H1 (cell line): ENCODE data around the gene RASSF10. TPM values are rescaled to one million over a fixed set of nuclear protein-coding genes. Genes with fewer than 3 reads are reported as not detected.

Source experiments
- CTCF ChIA-PET: fragments of 300-600 bp; sonication (Branson Sonifier 250); formaldehyde crosslinking; loops from one replicate; lab custom pipeline; 2021; ENCODE audit not compliant: partially characterized antibody; lab: Charles Lee
- POLR2A ChIA-PET: fragments of 300-600 bp; sonication (Branson Sonifier 250); formaldehyde crosslinking; loops from one replicate; lab custom pipeline; 2021; ENCODE audit warnings: inconsistent platforms; ENCODE audit not compliant: partially characterized antibody; lab: Charles Lee
- DNase-seq, 2 experiments: peaks; one replicate each; pipeline versions ENCODE4 v3.0.0 to v3.0.0-alpha.2; 2010 to 2022; ENCODE audit warnings: low spot score in 2 of 2, low read depth in 1 of 2, mixed read lengths in 1 of 2
- FAIRE-seq: peaks from 2 replicates; lab custom pipeline; 2011; peaks lifted over from hg19 to GRCh38; lab: Jason Lieb, UNC
- H2AFZ ChIP-seq: 2 replicates; pipeline ENCODE4 v1.8.1; 2012; ENCODE audit warnings: low read length, inconsistent platforms
- H2AK5ac ChIP-seq: 2 replicates; pipeline ENCODE4 v1.6.1; 2013; ENCODE audit warnings: low read depth, low read length
- H2BK120ac ChIP-seq: replicated peaks from 2 replicates; pipeline ENCODE3; 2013; ENCODE audit warnings: low read depth, low read length, inconsistent platforms
- H2BK12ac ChIP-seq: 2 replicates; pipeline ENCODE4 v1.6.1; 2013; ENCODE audit warnings: low read depth, low read length
- H2BK15ac ChIP-seq: 2 replicates; pipeline ENCODE4 v1.6.1; 2013; ENCODE audit warnings: low read length
- H2BK20ac ChIP-seq: 2 replicates; pipeline ENCODE4 v1.6.1; 2013; ENCODE audit warnings: low read length
- H2BK5ac ChIP-seq: 2 replicates; pipeline ENCODE4 v1.6.1; 2013; ENCODE audit warnings: low read depth, low read length
- H3K14ac ChIP-seq: 2 replicates; pipeline ENCODE4 v1.6.1; 2013; ENCODE audit warnings: inconsistent platforms; ENCODE audit not compliant: insufficient read length
- H3K18ac ChIP-seq: 2 replicates; pipeline ENCODE4 v1.6.1; 2013; ENCODE audit warnings: low read length; ENCODE audit errors: extremely low read depth
- H3K23ac ChIP-seq: 2 replicates; pipeline ENCODE4 v1.6.1; 2013; ENCODE audit warnings: inconsistent platforms; ENCODE audit not compliant: insufficient read length
- H3K23me2 ChIP-seq: 2 replicates; pipeline ENCODE4 v1.6.1; 2013; ENCODE audit warnings: low read depth, low read length
- H3K27ac ChIP-seq: 2 replicates; pipeline ENCODE4 v1.6.1; 2011; ENCODE audit warnings: low read depth, low read length, inconsistent platforms
- H3K27me3 ChIP-seq, 4 experiments: replicated peaks in 1 of 4; 1 replicate in 1 of 4; 2 replicates in 3 of 4; pipeline versions ENCODE4 v1.6.1 to v1.8.1; 2011 to 2013; ENCODE audit warnings: low read length in 3 of 4, mild to moderate bottlenecking in 3 of 4, inconsistent platforms in 2 of 4, mixed read lengths in 2 of 4, moderate library complexity in 1 of 4; ENCODE audit not compliant: control insufficient read depth in 3 of 4, insufficient read depth in 3 of 4; ENCODE audit errors: extremely low read depth in 1 of 4
- H3K36me3 ChIP-seq, 4 experiments: 2 replicates each; pipeline versions ENCODE4 v1.6.1 to v1.8.1; 2011 to 2013; ENCODE audit warnings: mild to moderate bottlenecking in 4 of 4, low read length in 3 of 4, moderate library complexity in 2 of 4, control low read depth in 1 of 4, inconsistent platforms in 1 of 4; ENCODE audit not compliant: insufficient read depth in 4 of 4, control insufficient read depth in 2 of 4
- H3K4ac ChIP-seq: replicated peaks from 2 replicates; pipeline ENCODE3; 2013; ENCODE audit warnings: low read length, low read depth, mixed read lengths, inconsistent platforms; ENCODE audit not compliant: insufficient read length
- H3K4me1 ChIP-seq, 4 experiments: replicated peaks in 1 of 4; 1 replicate in 1 of 4; 2 replicates in 3 of 4; pipeline versions ENCODE4 v1.6.1 to v1.8.1; 2011 to 2013; ENCODE audit warnings: low read length in 3 of 4, inconsistent platforms in 2 of 4, mixed read lengths in 1 of 4; ENCODE audit not compliant: insufficient read depth in 4 of 4, control insufficient read depth in 3 of 4
- H3K4me2 ChIP-seq, 2 experiments: 2 replicates each; pipeline versions ENCODE4 v1.6.1 to v1.8.1; 2011 to 2013; ENCODE audit warnings: low read depth in 2 of 2, low read length in 2 of 2, control low read depth in 1 of 2, inconsistent platforms in 1 of 2, mild to moderate bottlenecking in 1 of 2; ENCODE audit not compliant: insufficient read depth in 1 of 2
- H3K4me3 ChIP-seq, 4 experiments: fragments of 200-600, 300-600 bp in 1 of 4; sonication (generic), shearing (Covaris generic), sonication (Bioruptor Twin) in 1 of 4; 2 replicates each; pipeline versions ENCODE4 v1.5.1 to v1.8.1; 2011 to 2016; ENCODE audit warnings: low read length in 4 of 4, low read depth in 3 of 4, control low read depth in 2 of 4, inconsistent platforms in 2 of 4, mild to moderate bottlenecking in 2 of 4, mixed read lengths in 1 of 4, moderate library complexity in 1 of 4; ENCODE audit not compliant: insufficient read depth in 2 of 4; ENCODE audit errors: extremely low read depth in 1 of 4
- H3K56ac ChIP-seq: replicated peaks from 2 replicates; pipeline ENCODE3; 2013; ENCODE audit warnings: low read depth, mild to moderate bottlenecking, mixed read lengths, low read length, inconsistent platforms; ENCODE audit not compliant: insufficient read length
- H3K79me1 ChIP-seq: 2 replicates; pipeline ENCODE4 v1.6.1; 2013; ENCODE audit warnings: low read depth, low read length, control low read depth
- H3K79me2 ChIP-seq, 2 experiments: 2 replicates each; pipeline versions ENCODE4 v1.6.1 to v1.8.1; 2012 to 2013; ENCODE audit warnings: low read length in 2 of 2, mild to moderate bottlenecking in 2 of 2, inconsistent platforms in 1 of 2; ENCODE audit not compliant: insufficient read depth in 2 of 2, control insufficient read depth in 1 of 2
- H3K9ac ChIP-seq, 4 experiments: replicated peaks in 1 of 4; 1 replicate in 1 of 4; 2 replicates in 3 of 4; pipeline versions ENCODE4 v1.6.1 to v1.8.1; 2011 to 2013; ENCODE audit warnings: low read depth in 3 of 4, low read length in 3 of 4, control low read depth in 2 of 4, mild to moderate bottlenecking in 2 of 4, moderate library complexity in 2 of 4, inconsistent platforms in 1 of 4; ENCODE audit errors: extremely low read depth in 1 of 4
- H3K9me3 ChIP-seq, 2 experiments: 2 replicates each; pipeline versions ENCODE4 v1.6.1 to v1.8.1; 2012 to 2013; ENCODE audit warnings: mild to moderate bottlenecking in 2 of 2, moderate library complexity in 2 of 2, control low read depth in 1 of 2, inconsistent platforms in 1 of 2, low read depth in 1 of 2, low read length in 1 of 2, mixed read lengths in 1 of 2; ENCODE audit not compliant: insufficient read depth in 2 of 2
- H4K20me1 ChIP-seq, 2 experiments: replicated peaks in 1 of 2; 2 replicates each; pipeline versions ENCODE3 to v1.8.1; 2011 to 2013; ENCODE audit warnings: inconsistent platforms in 2 of 2, low read length in 2 of 2, mild to moderate bottlenecking in 1 of 2; ENCODE audit not compliant: insufficient read depth in 2 of 2, control insufficient read depth in 1 of 2
- H4K5ac ChIP-seq: 2 replicates; pipeline ENCODE4 v1.6.1; 2013; ENCODE audit warnings: low read length, low read depth, mixed read lengths, inconsistent platforms; ENCODE audit not compliant: insufficient read length
- H4K8ac ChIP-seq: 2 replicates; pipeline ENCODE4 v1.8.0; 2013; ENCODE audit warnings: mild to moderate bottlenecking, moderate library complexity, low read length, inconsistent platforms; ENCODE audit not compliant: insufficient read depth; ENCODE audit errors: extremely low read depth
- H4K91ac ChIP-seq: replicated peaks from 2 replicates; pipeline ENCODE3; 2013; ENCODE audit warnings: low read length, mixed read lengths, inconsistent platforms; ENCODE audit not compliant: insufficient read length
- ATF2 ChIP-seq: IDR thresholded peaks from 2 replicates; pipeline ENCODE4 v1.6.1; 2012; ENCODE audit warnings: low read length, inconsistent platforms
- GTF2F1 ChIP-seq: IDR thresholded peaks from 2 replicates; pipeline ENCODE4 v1.6.1; 2012; ENCODE audit warnings: low read depth, low read length, improper control_type of control experiment, borderline replicate concordance
- HDAC2 ChIP-seq, 2 experiments: fragments of 300-600 bp in 1 of 2; sonication (generic) in 1 of 2; IDR thresholded peaks; 2 replicates each; pipeline ENCODE4 v1.6.1; 2011 to 2012; ENCODE audit warnings: low read depth in 2 of 2, low read length in 2 of 2, mild to moderate bottlenecking in 2 of 2, moderate library complexity in 2 of 2, borderline replicate concordance in 1 of 2, inconsistent platforms in 1 of 2
- NANOG ChIP-seq: IDR thresholded peaks from 2 replicates; pipeline ENCODE4 v1.6.1; 2011; ENCODE audit warnings: low read length, low read depth, mild to moderate bottlenecking, inconsistent platforms; ENCODE audit not compliant: insufficient read depth, poor library complexity, severe bottlenecking
- RAD21 ChIP-seq, 2 experiments: IDR thresholded peaks in 1 of 2; conservative IDR thresholded peaks in 1 of 2; 2 replicates each; pipeline ENCODE4 v1.6.1; 2011; ENCODE audit warnings: low read depth in 2 of 2, low read length in 2 of 2, improper control_type of control experiment in 1 of 2, inconsistent platforms in 1 of 2, mild to moderate bottlenecking in 1 of 2, moderate library complexity in 1 of 2
- SP2 ChIP-seq: IDR thresholded peaks from 2 replicates; pipeline ENCODE4 v1.6.1; 2012; ENCODE audit warnings: mild to moderate bottlenecking, low read length, inconsistent platforms
- USF2 ChIP-seq: IDR thresholded peaks from 2 replicates; pipeline ENCODE4 v1.6.1; 2011; ENCODE audit warnings: low read length, improper control_type of control experiment
- ZNF274 ChIP-seq: IDR thresholded peaks from 2 replicates; pipeline ENCODE4 v1.7.0; 2012; ENCODE audit warnings: low read length, borderline replicate concordance; ENCODE audit errors: extremely low read depth
- WGBS, 2 experiments: shearing (Covaris generic) in 1 of 2; methylation state at CpG; one replicate each; pipeline versions ENCODE4 v1.1.6 to v1.1.7; 2013 to 2015; ENCODE audit warnings: low lambda C conversion rate in 2 of 2, mixed read lengths in 2 of 2, inconsistent platforms in 1 of 2, low coverage in 1 of 2, missing lambda C conversion rate in 1 of 2; ENCODE audit not compliant: insufficient replicate concordance in 2 of 2, insufficient coverage in 1 of 2, insufficient read length in 1 of 2; ENCODE audit errors: extremely low coverage in 1 of 2, missing lambda C conversion rate in 1 of 2; 5-methylcytosine and 5-hydroxymethylcytosine counted together
- polyA plus RNA-seq, 7 experiments: library from polyadenylated mRNA; depleted of rRNA in 3 of 7; stranded (reverse) in 5 of 7; unstranded in 2 of 7; fragments of >200 nt in 5 of 7; fragments of 200-250 nt in 2 of 7; gene quantifications; 1 replicate in 5 of 7; 2 replicates in 1 of 7; 4 replicates in 1 of 7; pipeline versions ENCODE4 v1.2.1 to v1.2.3, GENCODE V29; 2011 to 2013; ENCODE audit warnings: missing spikeins in 2 of 7, mixed read lengths in 2 of 7
- total RNA-seq: library from RNA; stranded (reverse); fragmentation: NEBNext Ultra II Directional; extraction: Animal tissue kit (Norgen Biotek cat#: 25700); gene quantifications from 2 replicates; pipeline ENCODE4 v1.2.1, GENCODE V29; 2021

The RASSF10 gene
- total and polyA plus RNA-seq, 2 of the 8 experiments (the other 6 are each of a cell fraction or from before 2014, with no cell fraction given) = 0.51 to 1.8 TPM

GRCh38 chr11:13011466-13012055 is 2.4 kb downstream of the RASSF10 start:
- no peak overlapping the region for H3K9ac ChIP-seq
- H3K23ac ChIP-seq = no peak overlapping the region
- H3K56ac ChIP-seq = no peak overlapping the region
- WGBS, 2 experiments = 38% methylated on average over 7 of the region's 7 CpGs; no CpG with 5 or more reads in 1 of the 2 experiments
- H3K79me1 ChIP-seq = no peaks in the 10 kb centered on the region
- H2BK12ac ChIP-seq = no peak overlapping the region
- H3K9me3 ChIP-seq = peaks cover 0 to under 1% of the 10 kb centered on the region in 2 experiments; a peak in 1 of 4 replicates
- no peak overlapping the region for H2AFZ ChIP-seq
- H2BK15ac ChIP-seq = no peak overlapping the region
- no peak for DNase-seq
- no peak overlapping the region for H2BK5ac ChIP-seq
- H4K8ac ChIP-seq = no peak overlapping the region
- no peak overlapping the region for H2BK120ac ChIP-seq
- H4K20me1 ChIP-seq = peaks cover 2 to 5% of the 10 kb centered on the region in 2 experiments
- no peak overlapping the region for H3K4ac ChIP-seq
- ChIA-PET POLR2A (interaction anchor here (0.9 kb wide), 1 partner anchor 10 kb away, joined by 3 read pairs; no protein-coding TSS in a partner anchor), CTCF (interaction anchor here (0.6 to 2.1 kb wide), 9 partner anchors 11 to 140 kb away, joined by 3 to 9 read pairs (median 4); no protein-coding TSS in a partner anchor)
- H3K27ac ChIP-seq = no peak overlapping the region
- no peak overlapping the region for H2BK20ac ChIP-seq
- H3K27me3 ChIP-seq = peaks cover 13 to 56% (median 40%) of the 10 kb centered on the region in 4 experiments
- no peak overlapping the region for H4K91ac ChIP-seq
- H3K14ac ChIP-seq = no peak overlapping the region
- peak overlapping the region; percentile 27 to 59 (median 30); a peak in 6 of 8 replicates for H3K4me3 ChIP-seq
- peak overlapping the region; percentile 72 to 87 for H3K4me2 ChIP-seq
- H3K18ac ChIP-seq = no peak overlapping the region
- peaks cover 6 to 32% (median 18%) of the 10 kb centered on the region in 4 experiments for H3K4me1 ChIP-seq
- H4K5ac ChIP-seq = no peak overlapping the region
- FAIRE-seq = no peak
- no peaks in the 10 kb centered on the region for H3K36me3 ChIP-seq
- H3K23me2 ChIP-seq = peaks cover 21% of the 10 kb centered on the region; the same call in 1 of the 2 replicates
- no peaks in the 10 kb centered on the region for H3K79me2 ChIP-seq
- H2AK5ac ChIP-seq = no peak overlapping the region
- TF ChIP-seq NANOG (no peak), SP2 (no peak), USF2 (no peak), ZNF274 (no peak), ATF2 (no peak), HDAC2 (IDR thresholded peaks at IDR 0.05; ENCODE audit: borderline replicate concordance in 1 of 2, low read depth in 2 of 2, low read length in 2 of 2) (no peak), RAD21 (IDR thresholded peaks at IDR 0.05 in 1 of 2, conservative IDR thresholded peaks at IDR 0.05 in 1 of 2; ENCODE audit: low read depth in 2 of 2, low read length in 2 of 2) (no peak), GTF2F1 (no peak)
